CD4-positive, alpha-beta T cell (primary cell): Measurements from ENCODE around the gene RAB22A. TPM values are rescaled to one million over a fixed set of nuclear protein-coding genes. Genes with fewer than 3 reads are reported as not detected.

Experiments used
- ATAC-seq: fragments of 200-7000 bp; cut with Tn5 transposase; one replicate; pipeline ENCODE4 v1.10.0; 2022; ENCODE audit warnings: mild to moderate bottlenecking; ENCODE audit not compliant: poor library complexity
- CTCF ChIA-PET: fragments of 350-600 bp; sonication (Branson Sonifier 250); formaldehyde crosslinking; loops from one replicate; lab custom pipeline; 2021; ENCODE audit warnings: antibody characterized with exemption, inconsistent platforms; lab: Charles Lee
- POLR2A ChIA-PET: fragments of 350-600 bp; sonication (Branson Sonifier 250); formaldehyde crosslinking; loops from one replicate; lab custom pipeline; 2021; ENCODE audit warnings: antibody characterized with exemption, inconsistent platforms; lab: Charles Lee
- DNase-seq, 14 experiments: peaks; one replicate each; pipeline ENCODE4 v3.0.0-alpha.2; 2013 to 2020; ENCODE audit warnings: mixed read lengths in 2 of 14
- H3K27ac ChIP-seq, 2 donors: one replicate each; pipeline versions ENCODE4 v1.5.1 to v1.7.0; 2013; ENCODE audit warnings: low read length in 2 of 2, low read depth in 1 of 2, mild to moderate bottlenecking in 1 of 2
- H3K27me3 ChIP-seq, 2 experiments: 1 replicate in 1 of 2; 2 replicates in 1 of 2; pipeline versions ENCODE4 v1.6.1 to v1.7.0; 2013; ENCODE audit warnings: low read length in 2 of 2, control low read depth in 1 of 2, mild to moderate bottlenecking in 1 of 2, moderate library complexity in 1 of 2; ENCODE audit not compliant: insufficient read depth in 2 of 2, control insufficient read depth in 1 of 2
- H3K36me3 ChIP-seq: one replicate; pipeline ENCODE4 v1.6.1; 2013; ENCODE audit warnings: low read length, control low read depth; ENCODE audit not compliant: insufficient read depth
- H3K4me1 ChIP-seq: one replicate; pipeline ENCODE4 v1.6.1; 2013; ENCODE audit warnings: low read length, control low read depth; ENCODE audit not compliant: insufficient read depth
- H3K4me3 ChIP-seq: one replicate; pipeline ENCODE4 v1.5.1; 2013; ENCODE audit warnings: mild to moderate bottlenecking, low read length, moderate library complexity
- H3K9me3 ChIP-seq, 2 experiments: 1 replicate in 1 of 2; 2 replicates in 1 of 2; pipeline versions ENCODE4 v1.6.1 to v1.7.0; 2013; ENCODE audit warnings: low read length in 2 of 2, mild to moderate bottlenecking in 2 of 2, control low read depth in 1 of 2, moderate library complexity in 1 of 2; ENCODE audit not compliant: control insufficient read depth in 1 of 2, insufficient read depth in 1 of 2
- H3K27ac Mint-ChIP-seq: one replicate; pipeline ENCODE4 v1.8.0; 2020; ENCODE audit warnings: mixed read lengths
- H3K27me3 Mint-ChIP-seq: one replicate; pipeline ENCODE4 v1.8.0; 2021; ENCODE audit warnings: mixed read lengths
- H3K36me3 Mint-ChIP-seq: one replicate; pipeline ENCODE4 v1.8.0; 2021; ENCODE audit warnings: low read depth, mixed read lengths
- H3K4me1 Mint-ChIP-seq: one replicate; pipeline ENCODE4 v1.8.0; 2021; ENCODE audit warnings: low read depth, mixed read lengths
- H3K4me3 Mint-ChIP-seq: one replicate; pipeline ENCODE4 v1.8.0; 2020; ENCODE audit warnings: mild to moderate bottlenecking, mixed read lengths
- H3K9me3 Mint-ChIP-seq: one replicate; pipeline ENCODE4 v1.8.0; 2020; ENCODE audit warnings: mixed read lengths
- CTCF ChIP-seq: fragments of 200-600 bp; IDR thresholded peaks from one replicate; pipeline ENCODE4 v1.8.0; 2022; ENCODE audit warnings: antibody characterized with exemption, mild to moderate bottlenecking
- intact Hi-C, 2 experiments: fragments of 100-400 bp; cut with DNase I in 1 of 2; cut with micrococcal nuclease in 1 of 2; formaldehyde crosslinking; loops; one replicate each; pipeline versions ENCODE4 v1.15.1 to v1.9.0; 2023 to 2025; cut with DNase I, micrococcal nuclease
- total RNA-seq, 174 experiments: library from RNA in 2 of 174; stranded (reverse) in 2 of 174; gene quantifications; one replicate each; pipeline ENCODE4 v1.2.3 and lab custom pipeline; 2021 to 2026

Gene RAB22A
- total RNA-seq, 2 experiments from 2014 or later: 16.5 to 17.2 TPM

GRCh38 chr20:58388028-58388601, 78.6 kb downstream of the RAB22A start:
- H3K27ac Mint-ChIP-seq: peak overlapping the region; percentile 92
- no peak for TF ChIP-seq CTCF
- H3K36me3 Mint-ChIP-seq: peaks cover 31% of the 10 kb centered on the region
- no peaks in the 10 kb centered on the region for H3K27me3 Mint-ChIP-seq
- DNase-seq (no peak), ATAC-seq (no peak)
- Histone ChIP-seq H3K4me3 (peak overlapping the region; percentile 58), H3K9me3 (no peaks in the 10 kb centered on the region), H3K4me1 (peaks cover 30% of the 10 kb centered on the region), H3K27ac (peak overlapping the region in 1 of 2 donors; percentile 82), H3K27me3 (peaks cover 0 to 4% of the 10 kb centered on the region in 2 experiments), H3K36me3 (peaks cover 21% of the 10 kb centered on the region)
- H3K4me3 Mint-ChIP-seq: peak overlapping the region; percentile 92
- H3K4me1 Mint-ChIP-seq: peaks cover 36% of the 10 kb centered on the region
- ChIA-PET POLR2A (interaction anchor here (0.7 to 2.6 kb wide), 16 partner anchors 11 to 1552 kb away, joined by 3 to 47 read pairs (median 6); partner anchors contain the start of genes FAM217B, PPP1R3D, RAB22A and STX16), CTCF (interaction anchor here (0.8 to 1.5 kb wide), 4 partner anchors 60 to 264 kb away, joined by 3 to 4 read pairs (median 3); no protein-coding TSS in a partner anchor)
- no peaks in the 10 kb centered on the region for H3K9me3 Mint-ChIP-seq
- intact Hi-C loops: loop anchor here (2.0 to 10.0 kb wide), 9 partner anchors 21 to 763 kb away; partner anchors contain the start of genes ATP5F1E (in 1 of the 2), NELFCD (in 1 of the 2), NPEPL1 (in 1 of the 2) and PMEPA1 (in 1 of the 2)

GRCh38 chr20:58388882-58389323, 79.4 kb downstream of the RAB22A start, which contains the start of gene VAPB:
Gene VAPB (plus strand): TSS chr20:58389229. CDS start chr20:58389460, 231 bp downstream.
- Histone ChIP-seq H3K9me3 (no peaks in the 10 kb centered on the region), H3K27ac (peak within 1 kb of the TSS; percentile 94 to 98), H3K4me3 (peak within 1 kb of the TSS; percentile 81), H3K27me3 (peaks cover 0 to 4% of the 10 kb centered on the region in 2 experiments), H3K36me3 (peaks cover 26% of the 10 kb centered on the region), H3K4me1 (peaks cover 31% of the 10 kb centered on the region)
- Mint-ChIP-seq H3K9me3 (no peaks in the 10 kb centered on the region), H3K27me3 (no peaks in the 10 kb centered on the region), H3K4me1 (peaks cover 43% of the 10 kb centered on the region), H3K27ac (peak within 1 kb of the TSS; percentile 92), H3K36me3 (peaks cover 39% of the 10 kb centered on the region), H3K4me3 (peak within 1 kb of the TSS; percentile 96)
- POLR2A ChIA-PET: interaction anchor here (0.7 to 2.6 kb wide), 28 partner anchors 10 to 1551 kb away, joined by 3 to 47 read pairs (median 4); partner anchors contain the start of genes FAM217B, PPP1R3D, RAB22A and RBM38
- intact Hi-C loops: loop anchor here (1.0 to 10.0 kb wide), 10 partner anchors 20 to 764 kb away; partner anchors contain the start of genes ATP5F1E (in 1 of the 2), NELFCD (in 1 of the 2), NPEPL1 (in 1 of the 2) and PMEPA1 (in 1 of the 2)
- peak; percentile 95 for ATAC-seq
- peak; percentile 93 to 99 (median 96) for DNase-seq
- no peak for TF ChIP-seq CTCF
- CTCF ChIA-PET: interaction anchor here (0.6 to 1.5 kb wide), 7 partner anchors 23 to 1135 kb away, joined by 3 to 4 read pairs (median 3); partner anchors contain the start of gene RAB22A

GRCh38 chr20:58389324-58389967, 79.9 kb downstream of the RAB22A start:
- H3K27ac Mint-ChIP-seq: peak overlapping the region; percentile 92
- H3K4me1 Mint-ChIP-seq: peaks cover 48% of the 10 kb centered on the region
- intact Hi-C loops: loop anchor here (1.0 to 10.0 kb wide), 10 partner anchors 19 to 765 kb away; partner anchors contain the start of genes ATP5F1E (in 1 of the 2), NELFCD (in 1 of the 2), NPEPL1 (in 1 of the 2) and PMEPA1 (in 1 of the 2)
- peak overlapping the region; percentile 94 to 98 for H3K27ac ChIP-seq
- no peaks in the 10 kb centered on the region for H3K27me3 Mint-ChIP-seq
- H3K4me1 ChIP-seq: peaks cover 31% of the 10 kb centered on the region
- peak; percentile 35 for ATAC-seq
- H3K4me3 Mint-ChIP-seq: peak overlapping the region; percentile 96
- H3K36me3 ChIP-seq: peaks cover 28% of the 10 kb centered on the region
- no peak for TF ChIP-seq CTCF
- CTCF ChIA-PET: interaction anchor here (0.6 to 1.5 kb wide), 6 partner anchors 23 to 1134 kb away, joined by 3 to 4 read pairs (median 3); partner anchors contain the start of gene RAB22A
- peaks cover 0 to 4% of the 10 kb centered on the region in 2 experiments for H3K27me3 ChIP-seq
- H3K36me3 Mint-ChIP-seq: peaks cover 44% of the 10 kb centered on the region
- peak overlapping the region; percentile 81 for H3K4me3 ChIP-seq
- peak in 4 of 14 experiments; percentile 7 to 55 (median 40) for DNase-seq
- POLR2A ChIA-PET: interaction anchor here (0.7 to 2.6 kb wide), 26 partner anchors 9 to 1550 kb away, joined by 3 to 47 read pairs (median 4); partner anchors contain the start of genes FAM217B, PPP1R3D, RAB22A and RBM38
- no peaks in the 10 kb centered on the region for H3K9me3 ChIP-seq
- H3K9me3 Mint-ChIP-seq: no peaks in the 10 kb centered on the region
